ENCODE data around the gene NAA10. TPM values are rescaled to one million over a fixed set of nuclear protein-coding genes. Genes with fewer than 3 reads are reported as not detected.

Gene NAA10
- polyA plus RNA-seq, 2 of the 4 experiments (the other 2 are of a cell fraction), result 63.5 to 230 TPM

DNA sequence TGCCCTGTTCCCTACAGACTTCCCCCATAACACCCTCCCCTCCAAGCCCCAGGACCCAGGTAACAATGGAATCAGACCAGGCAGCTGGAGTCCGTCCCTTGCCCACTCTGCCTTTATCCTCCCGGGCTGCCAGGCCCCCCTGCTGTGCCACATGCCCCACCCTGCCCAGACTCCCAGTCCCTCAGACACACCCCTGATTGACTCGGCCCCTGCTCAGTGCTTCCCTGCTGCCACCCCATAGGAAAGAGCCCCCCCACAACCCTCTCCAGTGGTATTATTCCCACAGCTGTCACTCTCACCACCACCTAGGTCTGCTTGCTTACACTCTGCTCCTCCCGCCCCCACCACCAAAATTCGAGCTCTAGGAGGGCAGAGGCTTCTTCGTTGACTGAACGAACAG, 4.7 kb upstream of the NAA10 start (continued):
- TF ChIP-seq RAD21 (conservative IDR thresholded peaks at IDR 0.05 in 1 of 2, IDR thresholded peaks at IDR 0.05 in 1 of 2) (no peak), ZFP36 (IDR thresholded peaks at IDR 0.05; ENCODE audit: borderline replicate concordance, partially characterized antibody) (no peak), MAFK (IDR thresholded peaks at IDR 0.05; ENCODE audit: partially characterized antibody) (no peak), SMC3 (IDR thresholded peaks at IDR 0.05) (no peak), CTCF (IDR thresholded peaks at IDR 0.05) (no peak)

- WGBS (ENCODE audit: missing lambda C conversion rate), result 68% methylated on average over 10 of the region's 10 CpGs
- FAIRE-seq (peak; percentile 86), DNase-seq (ENCODE audit: low read depth in 1 of 2, low spot score in 1 of 2) (no peak), ATAC-seq (no peak)
- ChIA-PET CTCF (interaction anchor here (0.6 to 25.1 kb wide), 5 partner anchors 7 to 175 kb away, joined by 3 to 363 read pairs (median 4); partner anchors contain the start of genes ARHGAP4, NAA10 and RENBP), POLR2A (no interaction called here)
- Histone ChIP-seq H3K27ac (no peak overlapping the region), H3K4me3 (no peak overlapping the region), H3K4me2 (no peak overlapping the region), H3K9me3 (no peaks in the 10 kb centered on the region), H3K4me1 (peaks cover 5% of the 10 kb centered on the region; the same call in 1 of the 3 replicates)
- TF ChIP-seq EHMT2 (IDR thresholded peaks at IDR 0.05; ENCODE audit: low read depth), result no peak
- TF ChIP-seq KDM5A (IDR thresholded peaks at IDR 0.05), result no peak
- no peak for TF ChIP-seq SREBF2 (IDR thresholded peaks at IDR 0.05)
- TF ChIP-seq MAFK (IDR thresholded peaks at IDR 0.05; ENCODE audit: partially characterized antibody), result no peak
- TF ChIP-seq MAZ (IDR thresholded peaks at IDR 0.05; ENCODE audit: borderline replicate concordance, low read depth, low read length), result no peak
- TF ChIP-seq KDM1A (IDR thresholded peaks at IDR 0.05; ENCODE audit: low read depth), result no peak
- no peak for TF ChIP-seq EP300 (IDR thresholded peaks at IDR 0.05)
- TF ChIP-seq HOXB5 (CRISPR knock-in tag; IDR thresholded peaks at IDR 0.05), result no peak
- TF ChIP-seq ZFP36 (IDR thresholded peaks at IDR 0.05; ENCODE audit: borderline replicate concordance, partially characterized antibody), result no peak
- TF ChIP-seq HEYL (CRISPR knock-in tag; IDR thresholded peaks at IDR 0.05), result no peak
- TF ChIP-seq HOXB13 (CRISPR knock-in tag; IDR thresholded peaks at IDR 0.05; ENCODE audit: low read depth), result no peak
- TF ChIP-seq, protein P1, sequence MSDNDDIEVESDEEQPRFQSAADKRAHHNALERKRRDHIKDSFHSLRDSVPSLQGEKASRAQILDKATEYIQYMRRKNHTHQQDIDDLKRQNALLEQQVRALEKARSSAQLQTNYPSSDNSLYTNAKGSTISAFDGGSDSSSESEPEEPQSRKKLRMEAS (IDR thresholded peaks at IDR 0.05), result no peak
- TF ChIP-seq BHLHE40 (IDR thresholded peaks at IDR 0.05; ENCODE audit: low read depth, low read length), result no peak
- no peak for TF ChIP-seq RFX5 (IDR thresholded peaks at IDR 0.05)
- no peak for TF ChIP-seq CBX8 (IDR thresholded peaks at IDR 0.05)
- TF ChIP-seq MYC (IDR thresholded peaks at IDR 0.05; ENCODE audit: borderline replicate concordance, low read length), result no peak
- no peak for TF ChIP-seq ELK1 (IDR thresholded peaks at IDR 0.05; ENCODE audit: low read depth, low read length)
- no peak for TF ChIP-seq PHF8 (IDR thresholded peaks at IDR 0.05; ENCODE audit: borderline replicate concordance, low read depth)
- TF ChIP-seq NPAS2 (CRISPR knock-in tag; IDR thresholded peaks at IDR 0.05; ENCODE audit: borderline replicate concordance), result no peak
- TF ChIP-seq NR3C1 (IDR thresholded peaks at IDR 0.05), result no peak
Measured at GRCh38 chrX:153938226-153938786, 3.5 kb upstream of the NAA10 start.

DNA sequence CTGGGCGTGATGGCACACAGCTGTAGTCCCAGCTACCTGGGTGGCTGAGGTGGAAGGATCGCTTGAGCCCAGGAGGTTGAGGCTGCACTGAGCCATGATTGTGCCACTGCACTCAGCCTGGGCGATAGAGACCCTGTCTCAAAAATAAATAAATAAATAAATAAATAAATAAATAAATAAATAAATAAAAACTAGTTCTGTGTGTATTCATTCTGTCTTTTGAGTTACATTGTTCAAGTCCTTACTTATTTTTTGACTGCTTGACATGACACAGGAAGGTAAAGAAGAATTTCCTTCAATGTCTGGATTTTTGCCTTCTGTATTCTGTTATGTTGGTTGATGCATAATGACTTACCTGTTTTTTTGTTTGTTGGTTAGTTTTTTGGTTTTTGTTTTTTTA, 2.2 kb upstream of the NAA10 start:
- no peak for TF ChIP-seq ESRRA (IDR thresholded peaks at IDR 0.05; ENCODE audit: borderline replicate concordance, low read length)
- TF ChIP-seq ZC3H11A (IDR thresholded peaks at IDR 0.05), result peak; percentile 87
- CTCF ChIA-PET, result interaction anchor here (17.9 to 25.1 kb wide), 2 partner anchors 8 kb away, joined by 363 read pairs; partner anchors contain the start of genes ARHGAP4, NAA10 and RENBP

More for the DNA sequence above, 2.2 kb upstream of the NAA10 start:
- ATAC-seq, result no peak
- Histone ChIP-seq H3K4me2 (no peak overlapping the region), H3K27ac (no peak overlapping the region), H3K9me3 (no peaks in the 10 kb centered on the region), H3K4me1 (peaks cover 9% of the 10 kb centered on the region; the same call in 1 of the 3 replicates), H3K4me3 (no peak overlapping the region)
- POLR2A ChIA-PET, result interaction anchor here (1.5 kb wide), 1 partner anchor 9 kb away, joined by 6 read pairs; no protein-coding TSS in a partner anchor
- DNase-seq (ENCODE audit: low read depth in 1 of 2, low spot score in 1 of 2), result no peak
- 92% methylated on average over 3 of the region's 3 CpGs for WGBS (ENCODE audit: missing lambda C conversion rate)
- FAIRE-seq, result no peak

Data from A549 (cell line).